GM21825 (cell line): ENCODE data around the gene ASPHD2.

Experiments used
- ATAC-seq: cut with Tn5 transposase; IDR thresholded peaks from one replicate; pipeline ENCODE4 v1.9.1; 2021; ENCODE audit warnings: mild to moderate bottlenecking, moderate library complexity; ENCODE audit not compliant: unreplicated experiment

Gene ASPHD2

DNA sequence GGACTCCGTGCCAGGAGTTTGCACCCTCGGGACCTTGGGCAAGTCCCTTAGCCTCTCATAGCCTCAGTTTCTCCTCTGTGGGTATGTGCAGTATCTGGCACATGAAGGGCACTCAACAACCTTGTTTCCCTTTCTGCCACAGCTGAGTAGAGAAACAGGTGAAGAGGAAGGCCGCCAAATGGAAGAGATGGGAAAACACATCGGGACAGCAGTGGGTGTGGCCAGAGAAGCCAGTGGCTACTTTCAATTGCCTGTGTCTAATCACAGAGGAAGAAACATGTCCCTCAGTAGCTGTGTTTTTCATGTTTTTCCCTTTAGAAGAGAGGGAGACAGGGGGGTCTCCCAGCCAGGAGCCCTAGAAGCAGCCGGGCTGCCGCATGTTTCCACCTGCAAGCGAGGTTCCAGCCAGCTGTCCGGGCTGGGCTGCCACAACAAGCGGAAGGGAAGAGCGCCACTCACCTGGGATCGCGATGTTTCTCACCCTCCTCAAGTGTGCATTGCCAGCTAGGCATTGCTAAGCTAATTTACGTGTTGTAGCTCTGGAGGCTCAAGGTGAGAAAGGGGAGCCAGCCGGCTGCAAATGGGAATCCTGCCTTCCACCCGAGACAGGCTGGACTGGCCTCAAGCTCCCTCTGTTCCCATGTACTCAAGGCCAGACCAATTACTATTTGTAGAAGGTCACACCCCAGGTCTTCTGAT, 16.7 kb downstream of the ASPHD2 start:
- no peak for ATAC-seq

DNA sequence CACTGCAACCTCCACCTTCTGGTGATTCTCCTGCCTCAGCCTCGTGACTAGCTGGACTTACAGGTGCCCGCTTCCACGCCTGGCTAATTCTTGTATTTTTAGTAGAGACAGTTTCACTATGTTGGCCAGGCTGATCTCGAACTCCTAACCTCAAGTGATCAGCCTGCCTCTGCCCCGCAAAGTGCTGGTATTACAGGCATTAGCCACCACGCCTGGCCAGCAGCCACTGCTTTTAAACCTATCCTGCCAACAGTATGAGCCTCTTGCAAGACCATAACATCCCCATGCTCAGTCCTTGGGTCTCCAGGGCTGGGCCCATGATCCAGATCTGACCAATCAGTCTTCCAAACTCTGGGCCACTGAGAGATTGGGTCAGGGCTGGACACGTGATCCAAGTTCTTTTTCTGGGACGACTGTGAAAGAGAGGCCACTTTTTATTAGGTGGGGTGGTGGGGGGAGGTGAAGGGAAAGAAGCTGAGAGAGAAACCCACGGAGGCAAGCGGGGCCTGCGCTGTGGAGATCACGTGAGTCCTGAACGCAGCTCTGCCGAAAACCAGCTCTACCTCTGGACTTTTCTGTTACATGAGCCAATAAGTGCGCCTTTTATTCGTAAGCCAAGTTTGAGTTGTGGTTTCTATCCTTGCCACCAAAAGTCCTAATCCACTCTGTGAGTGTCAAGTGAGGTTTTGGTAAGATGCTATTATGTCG, 17.9 kb downstream of the ASPHD2 start:
- ATAC-seq: no peak

DNA sequence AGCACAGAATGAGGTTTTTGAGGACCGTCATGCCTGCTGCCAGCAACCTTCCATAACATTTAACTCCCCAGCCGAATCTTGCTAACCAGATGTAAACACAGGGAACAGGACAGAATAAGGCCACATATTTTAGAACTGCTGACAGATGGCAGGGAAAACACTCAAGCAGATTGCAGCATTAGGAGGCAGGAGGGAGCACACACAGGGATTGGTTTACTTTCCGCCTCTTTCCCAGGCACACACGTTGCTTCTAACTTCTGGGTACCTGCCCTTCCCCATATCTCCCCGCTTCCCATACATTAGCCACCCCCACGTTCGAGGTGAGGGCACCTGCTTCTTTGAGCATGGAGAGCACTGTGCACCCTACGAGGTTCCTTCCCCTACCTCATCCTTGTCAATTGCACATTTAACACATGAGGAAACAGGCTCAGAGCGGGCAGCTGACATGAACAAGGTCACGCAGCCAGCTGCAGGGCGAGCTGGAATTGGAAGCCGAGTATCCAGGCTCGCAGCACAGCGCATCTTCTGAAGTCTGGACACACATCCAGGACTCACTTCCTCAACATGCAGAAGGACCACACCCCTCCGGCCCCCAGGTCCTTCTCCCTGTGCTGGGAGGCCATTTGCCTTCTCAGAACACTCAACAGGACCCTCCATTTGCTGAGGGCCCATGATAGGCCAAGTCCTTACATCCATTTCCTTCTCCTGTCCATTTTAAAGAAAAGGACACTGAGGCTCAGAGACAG, 18.7 kb downstream of the ASPHD2 start:
- ATAC-seq: no peak

DNA sequence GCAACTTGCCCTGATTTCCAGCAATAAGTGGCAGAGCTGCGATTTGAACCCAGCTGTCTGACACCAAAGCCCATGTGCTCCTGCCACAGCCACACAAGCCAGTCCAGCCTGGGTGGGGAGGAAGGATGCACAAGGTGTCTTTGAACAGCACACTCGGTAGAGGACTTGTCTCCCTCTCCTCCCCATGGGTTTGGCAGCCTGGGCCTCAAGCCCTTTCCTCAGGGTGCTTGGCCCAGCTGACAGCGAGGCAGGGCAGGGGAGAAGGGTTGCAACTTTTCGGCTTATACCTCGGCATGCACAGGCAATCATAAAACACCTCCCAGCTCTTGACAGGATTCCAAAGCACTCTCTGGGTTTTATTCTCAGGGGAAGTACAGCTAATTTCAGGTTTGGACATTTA, 19.3 kb downstream of the ASPHD2 start:
- no peak for ATAC-seq

DNA sequence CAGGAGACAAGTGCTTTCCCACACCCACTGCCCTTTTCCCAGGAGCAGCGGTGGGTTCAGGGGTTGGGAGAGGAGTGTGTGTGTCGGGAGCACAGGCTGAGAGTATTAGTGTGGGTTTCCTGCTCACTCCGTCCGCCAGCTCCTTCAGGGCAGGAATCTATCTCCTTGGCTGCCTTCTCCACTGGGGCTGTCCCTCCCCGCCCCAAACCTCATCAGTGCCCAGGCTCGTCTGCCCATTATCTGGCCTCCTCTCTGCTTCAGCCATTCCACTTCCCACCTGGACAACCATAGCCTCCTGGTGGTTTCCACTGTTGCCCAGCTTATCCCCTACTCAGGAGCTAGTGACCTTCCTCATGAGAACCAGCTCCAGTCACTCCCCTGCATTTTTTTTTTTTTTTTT, 19.9 kb downstream of the ASPHD2 start:
- ATAC-seq: no peak

DNA sequence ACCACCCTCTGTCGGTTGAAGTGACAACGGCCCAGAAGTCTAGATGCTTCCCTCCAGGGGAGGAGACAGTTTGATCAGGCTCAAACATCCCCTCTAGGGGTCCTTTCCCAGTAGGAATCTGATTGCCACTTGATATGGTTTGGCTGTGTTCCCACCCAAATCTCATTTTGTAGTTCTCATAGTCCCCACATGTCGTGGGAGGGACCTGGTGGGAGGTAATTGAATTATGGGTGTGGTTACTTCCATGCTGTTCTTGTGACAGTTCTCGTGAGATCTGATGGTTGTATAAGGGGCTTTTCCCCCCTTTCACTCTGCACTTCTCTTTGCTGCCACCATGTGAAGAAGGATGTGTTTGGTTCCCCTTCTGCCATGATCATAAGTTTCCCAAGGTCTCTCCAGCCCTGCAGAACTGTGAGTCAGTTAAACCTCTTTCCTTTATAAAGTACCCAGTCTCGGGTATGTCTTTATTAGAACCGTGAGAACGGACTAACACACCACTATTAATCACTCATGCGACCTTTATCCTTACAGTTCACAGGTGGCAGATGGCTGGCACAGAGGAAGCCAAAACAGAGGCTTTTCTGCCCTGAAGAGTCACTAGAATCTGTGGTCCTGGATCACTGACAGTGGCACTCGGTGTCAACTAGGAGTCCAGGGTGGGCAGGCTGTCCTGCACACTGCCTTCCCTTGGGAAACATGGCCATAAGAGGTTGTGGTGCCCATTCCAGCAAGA, 21.6 kb downstream of the ASPHD2 start:
- no peak for ATAC-seq

DNA sequence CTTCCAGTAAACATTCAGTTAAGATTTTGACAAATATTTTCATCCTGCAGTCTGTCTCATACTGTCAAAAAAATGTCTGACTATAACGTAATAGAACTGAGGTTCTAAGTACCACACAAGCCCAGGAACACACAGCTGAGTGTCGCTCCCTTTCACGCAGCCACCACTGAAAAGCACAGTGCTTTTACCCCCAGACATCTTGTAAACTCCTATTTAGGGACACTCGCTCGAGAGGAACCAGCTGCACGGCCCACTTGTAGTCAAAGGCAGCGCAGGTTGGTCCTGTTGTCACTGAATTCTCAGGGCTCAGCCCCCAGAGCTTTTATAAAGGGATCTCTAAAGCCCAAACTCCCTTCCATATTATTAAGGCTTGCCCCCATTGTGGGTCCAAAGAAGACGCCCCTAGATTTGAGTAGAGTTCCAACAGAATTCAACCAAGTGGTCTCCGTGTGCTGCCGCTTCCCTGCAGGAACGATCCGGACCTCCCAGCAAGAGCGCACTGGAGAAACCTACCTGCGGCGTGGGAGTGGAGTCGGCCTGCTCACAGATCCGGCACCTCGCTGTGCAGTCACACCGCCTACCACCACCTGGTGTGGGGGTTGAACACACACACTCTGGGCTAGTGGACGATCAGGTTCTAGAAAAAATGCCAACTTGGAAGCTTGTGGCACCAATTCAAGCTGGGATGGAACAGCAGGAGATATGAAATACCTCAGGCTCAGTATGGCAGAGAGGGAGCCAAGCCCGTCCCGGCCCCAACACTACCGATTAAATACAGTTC, 23.4 kb downstream of the ASPHD2 start:
- no peak for ATAC-seq

DNA sequence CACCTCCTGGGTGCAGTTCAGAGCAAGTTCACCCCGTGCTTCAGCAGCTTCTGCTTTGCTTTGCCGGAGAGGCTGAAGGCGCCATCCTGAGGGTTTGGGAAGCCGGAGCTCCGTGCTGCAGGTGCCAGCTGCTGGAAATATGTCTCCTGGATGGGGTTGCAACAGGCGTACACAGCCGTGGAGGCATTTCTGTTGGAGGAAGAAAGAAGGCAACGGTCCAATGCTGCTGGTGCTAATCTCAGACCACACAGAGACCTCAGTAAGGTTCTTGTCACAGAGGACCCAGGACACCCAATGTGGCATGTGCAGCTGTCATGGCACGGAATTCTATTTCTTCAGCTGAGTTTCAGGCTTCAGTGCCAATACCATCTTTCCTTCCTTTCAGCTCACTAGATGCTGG, 24.2 kb downstream of the ASPHD2 start:
- ATAC-seq: no peak

DNA sequence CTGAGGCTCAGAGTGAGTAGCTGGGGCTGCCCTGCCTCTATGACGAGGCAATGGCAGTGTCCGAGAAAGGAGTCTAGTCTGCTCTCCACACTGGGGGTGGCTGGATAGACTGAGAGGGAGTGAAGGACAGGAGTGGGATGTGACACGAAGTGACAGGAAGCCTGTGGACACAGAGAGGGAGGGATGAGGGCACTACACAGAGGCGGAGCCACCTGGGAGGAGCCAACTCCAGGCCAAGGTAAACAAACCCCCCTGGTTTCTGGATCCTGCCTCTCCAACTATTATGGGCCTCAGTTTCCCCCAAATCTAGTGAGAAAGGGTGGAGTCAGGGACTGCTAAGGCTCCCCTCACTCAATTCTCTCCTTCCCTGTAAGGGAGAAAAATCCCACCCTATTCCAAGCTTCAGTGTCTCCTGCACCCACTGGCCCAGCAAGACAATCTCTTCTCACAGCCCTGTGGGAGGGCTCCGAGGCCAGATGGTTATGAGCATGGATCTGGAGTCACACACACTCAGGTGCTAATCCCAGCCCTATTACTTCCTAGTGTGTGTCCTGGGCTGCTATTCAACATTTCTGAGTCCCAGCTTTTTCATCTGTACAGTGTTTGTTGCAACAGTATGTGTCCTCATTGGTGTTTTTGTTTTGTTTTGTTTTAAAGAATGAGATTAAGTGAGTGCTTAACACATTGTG, 24.9 kb downstream of the ASPHD2 start:
- ATAC-seq: no peak

DNA sequence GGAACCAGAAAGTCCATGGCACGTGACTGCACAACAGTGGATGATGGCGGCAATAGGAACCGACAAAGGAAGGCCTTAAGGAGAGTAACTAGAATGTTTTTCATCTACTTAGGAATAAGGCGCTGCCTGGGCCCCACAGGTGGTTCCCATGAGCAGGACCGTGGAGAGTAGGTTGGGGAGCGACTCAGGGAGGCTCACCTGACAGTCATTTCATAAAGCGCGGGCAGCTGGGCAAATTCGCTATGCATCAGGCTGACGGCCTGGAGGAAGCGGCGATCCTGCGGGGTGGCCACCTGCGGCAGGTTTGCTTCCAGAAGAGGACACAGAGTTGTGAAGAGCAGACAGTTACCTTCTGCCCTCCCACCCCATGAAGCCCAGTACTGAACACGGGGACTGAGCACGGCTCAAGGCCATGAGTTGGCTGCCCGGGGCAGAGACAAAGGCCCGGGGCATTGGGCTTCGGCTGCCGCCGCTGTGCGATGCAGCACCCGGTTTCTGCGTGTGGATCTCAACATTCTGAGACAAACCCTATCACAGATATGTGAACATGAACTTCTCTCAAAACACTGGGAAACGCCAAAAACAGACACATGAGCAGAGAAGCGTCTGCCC, 28.7 kb downstream of the ASPHD2 start:
- ATAC-seq: no peak

DNA sequence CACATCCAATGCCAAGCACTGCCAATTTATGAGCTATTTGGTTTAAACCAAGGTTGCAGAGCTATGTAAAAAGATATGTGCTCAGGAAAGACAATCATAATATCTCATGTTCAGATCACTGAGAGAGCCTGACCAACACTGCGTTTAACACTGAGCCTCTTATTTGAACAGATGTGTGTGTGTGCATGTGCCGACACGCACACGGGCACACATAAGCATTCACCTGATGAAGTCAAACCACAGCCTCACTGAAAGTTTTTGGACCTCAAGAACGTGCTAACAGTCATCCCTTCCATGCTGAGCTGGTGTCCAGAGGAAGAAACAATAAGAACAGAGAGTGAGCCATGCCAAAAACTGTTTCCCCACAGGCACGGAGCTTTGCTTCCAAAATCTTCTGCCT, 31.1 kb downstream of the ASPHD2 start:
- no peak for ATAC-seq

DNA sequence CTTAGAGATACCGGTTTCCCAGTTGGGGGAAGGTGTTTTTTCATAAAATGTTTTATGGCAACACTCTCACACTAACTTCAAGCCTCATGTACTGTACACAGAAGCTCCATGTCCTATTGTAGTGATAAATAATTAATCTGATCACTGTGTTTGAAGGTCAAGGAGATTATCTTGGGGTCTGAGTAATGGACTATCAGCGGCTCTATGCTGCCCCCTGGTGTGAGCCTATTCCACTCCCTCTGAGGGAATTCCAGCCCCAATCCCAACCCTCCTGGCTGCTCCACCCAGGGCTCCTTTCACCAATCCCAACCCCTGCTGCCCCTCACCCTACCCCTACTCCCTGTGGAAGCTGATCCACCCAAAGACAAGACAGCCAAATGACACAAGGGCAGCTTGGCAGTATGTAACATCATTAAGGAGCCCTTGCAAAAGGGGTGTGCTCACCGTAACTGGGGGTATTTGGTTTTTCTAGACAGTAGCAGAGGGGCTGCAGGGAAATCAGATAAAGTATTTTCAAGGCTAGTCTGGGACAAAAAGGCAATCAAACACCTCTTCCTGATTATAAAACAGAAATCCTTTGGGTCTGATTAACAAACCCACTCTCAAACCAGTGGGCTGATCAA, 32.2 kb downstream of the ASPHD2 start:
- ATAC-seq: no peak

DNA sequence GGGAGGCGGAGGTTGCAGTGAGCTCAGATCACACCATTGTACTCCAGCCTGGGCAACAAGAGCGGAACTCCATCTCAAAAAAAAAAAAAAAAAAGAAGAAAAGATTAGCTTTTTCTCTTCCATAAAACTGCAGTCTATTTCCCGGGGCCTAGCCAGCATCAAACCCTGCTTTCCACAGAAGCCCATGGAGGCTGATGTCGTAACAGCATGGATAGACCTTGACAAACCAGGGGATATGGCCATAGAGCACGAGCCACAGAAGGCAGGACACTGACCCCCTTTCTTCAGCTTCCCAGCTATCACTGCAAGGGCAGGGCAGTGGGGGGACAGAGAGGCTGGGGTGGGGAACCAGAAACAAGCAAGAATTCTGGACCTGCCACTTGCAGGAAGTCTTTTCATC, 33.0 kb downstream of the ASPHD2 start:
- ATAC-seq: no peak

DNA sequence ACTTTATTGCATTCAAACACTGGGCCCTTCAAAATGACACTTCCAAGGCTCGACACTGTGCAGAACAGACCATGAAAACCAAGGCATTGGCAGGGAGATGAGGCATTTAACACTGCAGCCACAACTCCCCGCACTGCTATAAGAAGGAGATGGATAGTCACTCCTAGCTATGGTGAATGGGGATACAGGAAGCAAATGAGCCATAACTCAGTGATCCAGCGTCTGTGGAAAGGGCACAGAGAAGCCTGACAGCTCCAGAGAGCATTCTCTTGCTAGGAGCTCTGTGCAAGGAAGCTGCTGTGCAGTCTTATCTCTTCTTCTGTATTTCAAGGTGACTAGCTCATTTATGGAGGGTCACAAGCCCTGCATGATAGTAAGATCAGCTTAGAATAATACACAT, 33.6 kb downstream of the ASPHD2 start:
- no peak for ATAC-seq

DNA sequence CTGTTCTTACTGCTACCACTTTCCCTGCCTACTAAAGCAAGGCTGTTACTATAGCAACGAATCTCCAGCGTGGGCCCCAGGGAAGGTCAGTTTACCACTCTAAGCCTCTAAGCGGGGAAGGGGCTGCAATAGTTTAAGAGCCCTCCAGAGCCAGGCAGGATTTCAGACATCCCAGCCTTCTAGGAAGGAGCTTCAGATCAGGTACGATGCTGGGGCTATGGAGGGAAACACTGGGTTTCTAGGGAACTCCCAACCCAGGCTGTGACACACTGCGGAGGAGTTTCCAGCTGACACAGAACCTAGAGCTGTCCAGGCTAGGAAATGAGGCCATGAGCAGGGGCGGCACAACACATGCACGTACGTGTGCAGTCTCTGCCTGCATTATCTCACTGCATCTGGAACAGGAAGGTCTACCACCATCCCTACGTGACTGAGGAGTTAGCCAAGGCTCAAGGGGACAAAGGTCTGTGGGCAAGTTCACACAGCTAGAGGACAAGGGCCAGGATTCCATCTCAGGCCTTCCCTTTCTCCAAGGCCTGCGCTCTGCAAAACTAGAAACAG, 34.1 kb downstream of the ASPHD2 start:
- no peak for ATAC-seq

DNA sequence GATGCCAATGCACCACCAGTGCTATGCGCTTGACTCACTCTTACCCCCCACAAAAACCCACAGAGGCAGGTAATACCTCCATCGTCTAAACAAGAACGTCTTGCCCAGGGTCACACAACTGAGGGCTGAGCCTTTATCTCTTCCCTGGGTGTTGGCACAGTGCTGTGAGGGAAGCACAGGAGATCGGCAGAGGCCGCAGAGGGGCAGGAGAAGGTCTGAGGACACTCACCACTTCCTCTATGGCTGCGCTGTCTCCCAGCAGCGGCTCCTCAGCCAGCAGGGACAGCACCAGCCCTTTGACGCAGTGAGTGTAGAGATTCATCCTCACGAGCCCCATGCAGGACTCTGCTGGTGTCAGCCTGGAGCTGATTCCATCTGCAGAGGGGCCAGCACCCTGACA, 34.6 kb downstream of the ASPHD2 start:
- ATAC-seq: no peak

DNA sequence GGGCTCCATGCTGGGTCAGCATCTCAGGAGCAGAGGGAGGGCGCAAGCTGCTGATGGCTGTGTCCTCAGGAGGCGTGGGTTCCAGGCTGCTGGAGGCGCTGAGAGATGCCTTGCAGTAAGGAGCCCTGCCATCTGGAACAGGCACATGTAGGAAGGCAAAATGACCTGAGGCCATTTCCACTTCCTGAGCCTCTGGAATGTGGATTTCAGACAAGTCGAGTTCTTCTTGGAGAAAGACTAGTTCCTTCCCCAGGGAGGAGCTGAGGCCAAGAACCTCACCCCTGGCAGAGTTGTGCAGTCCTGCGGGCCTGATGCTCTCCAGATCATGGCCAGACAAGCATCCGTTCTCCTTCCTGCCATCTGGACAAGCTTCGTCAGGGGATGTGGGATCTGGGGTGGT, 35.3 kb downstream of the ASPHD2 start:
- no peak for ATAC-seq

DNA sequence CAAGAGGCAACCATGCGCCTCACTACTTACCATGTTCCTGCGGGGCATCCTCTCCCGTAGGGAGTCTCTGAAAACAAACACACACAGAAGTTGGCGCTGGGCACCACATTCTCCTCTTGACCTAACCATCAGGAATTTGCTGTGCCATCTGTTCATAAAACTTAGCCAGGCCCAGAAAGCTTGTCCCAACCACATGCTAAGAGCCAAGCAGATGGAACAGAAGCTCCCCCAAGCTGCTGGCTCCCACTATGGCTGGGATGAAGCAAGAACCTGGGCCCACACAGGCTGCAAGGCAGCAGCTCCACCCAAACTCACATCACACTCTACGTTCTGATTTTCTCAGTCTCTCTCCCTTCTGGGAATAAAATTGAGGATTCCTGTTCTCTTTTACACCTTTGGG, 37.1 kb downstream of the ASPHD2 start:
- no peak for ATAC-seq

DNA sequence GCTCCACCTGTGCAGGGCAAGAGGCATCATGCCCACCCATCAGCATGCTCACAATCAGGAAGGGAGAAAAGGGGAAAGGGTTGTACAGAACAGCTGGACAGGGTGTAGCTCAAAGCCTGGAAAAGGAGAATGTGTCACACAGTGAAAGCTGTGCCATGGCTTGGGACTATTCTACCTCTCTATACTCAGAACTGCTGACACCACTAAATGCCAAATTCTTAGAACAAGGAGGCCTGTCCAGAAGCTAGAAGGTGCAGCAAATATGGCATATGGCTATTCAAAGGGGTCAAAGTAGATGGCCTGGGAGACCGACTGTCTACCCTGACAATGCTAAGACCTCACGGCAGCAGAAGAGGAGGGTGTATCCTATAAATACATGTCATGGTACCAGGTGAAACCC, 41.7 kb downstream of the ASPHD2 start:
- no peak for ATAC-seq
